SK-N-SH treated with all-trans-retinoic acid at 6 μM for 48 hours (cell line): ENCODE results near the gene ALG9.

ENCODE experiments used
- ATAC-seq: fragments of 200-7000 bp; cut with Tn5 transposase; 3 replicates; pipeline ENCODE4 v1.9.1; 2020; ENCODE audit warnings: mild to moderate bottlenecking, moderate library complexity
- BACH2 ChIP-seq: fragments of 250-450 bp; sonication (Bioruptor Pico); IDR thresholded peaks from 2 replicates; pipeline ENCODE4 v1.9.0; 2021; ENCODE audit warnings: mild to moderate bottlenecking, borderline replicate concordance
- CREB5 ChIP-seq: fragments of 250-450 bp; sonication (Bioruptor Pico); IDR thresholded peaks from 2 replicates; pipeline ENCODE4 v1.5.1; 2020; ENCODE audit warnings: low read depth, mild to moderate bottlenecking, moderate library complexity
- CSDC2 ChIP-seq: fragments of 250-450 bp; sonication (Bioruptor Pico); IDR thresholded peaks from 2 replicates; pipeline ENCODE4 v1.5.0; 2020; ENCODE audit warnings: mild to moderate bottlenecking, moderate library complexity
- ESRRG ChIP-seq: fragments of 250-450 bp; sonication (Bioruptor Pico); IDR thresholded peaks from 2 replicates; pipeline ENCODE4 v1.6.1; 2021; ENCODE audit warnings: mild to moderate bottlenecking
- GLIS3 ChIP-seq: fragments of 250-450 bp; sonication (Bioruptor Pico); IDR thresholded peaks from 2 replicates; pipeline ENCODE4 v1.5.0; 2020; ENCODE audit warnings: mild to moderate bottlenecking, moderate library complexity
- ISL1 ChIP-seq: fragments of 250-450 bp; sonication (Bioruptor Pico); IDR thresholded peaks from 2 replicates; pipeline ENCODE4 v2.1.2; 2022; ENCODE audit warnings: mild to moderate bottlenecking, moderate library complexity
- POU6F1 ChIP-seq: fragments of 250-450 bp; sonication (Bioruptor Pico); IDR thresholded peaks from 2 replicates; pipeline ENCODE4 v1.8.0; 2021; ENCODE audit warnings: low read depth, mild to moderate bottlenecking, moderate library complexity, borderline replicate concordance
- PPARA ChIP-seq: fragments of 250-450 bp; sonication (Bioruptor Pico); IDR thresholded peaks from 2 replicates; pipeline ENCODE4 v1.5.0; 2020; ENCODE audit warnings: mild to moderate bottlenecking, borderline replicate concordance
- RARB ChIP-seq: fragments of 250-450 bp; sonication (Bioruptor Pico); IDR thresholded peaks from 2 replicates; pipeline ENCODE4 v1.8.0; 2021; ENCODE audit warnings: mild to moderate bottlenecking, moderate library complexity
- TCF4 ChIP-seq: fragments of 250-450 bp; sonication (Bioruptor Pico); IDR thresholded peaks from 2 replicates; pipeline ENCODE4 v1.8.0; 2021; ENCODE audit warnings: mild to moderate bottlenecking, moderate library complexity, borderline replicate concordance
- TOX ChIP-seq: fragments of 250-450 bp; sonication (Bioruptor Pico); IDR thresholded peaks from 2 replicates; pipeline ENCODE4 v1.8.0; 2021; ENCODE audit warnings: mild to moderate bottlenecking, moderate library complexity, borderline replicate concordance
- TSHZ2 ChIP-seq: fragments of 250-450 bp; sonication (Bioruptor Pico); IDR thresholded peaks from 2 replicates; pipeline ENCODE4 v1.5.0; 2020; ENCODE audit warnings: mild to moderate bottlenecking, moderate library complexity
- ZC3H10 ChIP-seq: fragments of 250-450 bp; sonication (Bioruptor Pico); IDR thresholded peaks from 2 replicates; pipeline ENCODE4 v1.5.1; 2021; ENCODE audit warnings: mild to moderate bottlenecking, moderate library complexity
- ZFP3 ChIP-seq: fragments of 250-450 bp; sonication (Bioruptor Pico); IDR thresholded peaks from 2 replicates; pipeline ENCODE4 v1.5.0; 2020; ENCODE audit warnings: mild to moderate bottlenecking, moderate library complexity
- ZFP30 ChIP-seq: fragments of 450-650 bp; formaldehyde crosslinking; IDR thresholded peaks from 2 replicates; pipeline ENCODE4 v1.5.0; 2022; ENCODE audit warnings: mild to moderate bottlenecking, moderate library complexity
- ZNF565 ChIP-seq: fragments of 450-650 bp; formaldehyde crosslinking; conservative IDR thresholded peaks from 2 replicates; pipeline ENCODE4 v1.5.0; 2020; ENCODE audit warnings: low read depth, mild to moderate bottlenecking, moderate library complexity
- ZNF8 ChIP-seq: fragments of 450-650 bp; formaldehyde crosslinking; IDR thresholded peaks from 2 replicates; pipeline ENCODE4 v1.5.0; 2020; ENCODE audit warnings: mild to moderate bottlenecking, moderate library complexity
- TF ChIP-seq, protein P1 (sequence below): fragments of 250-450 bp; sonication (Bioruptor Pico); IDR thresholded peaks from 2 replicates; pipeline ENCODE4 v1.8.0; 2020; ENCODE audit warnings: mild to moderate bottlenecking, moderate library complexity, borderline replicate concordance
- TF ChIP-seq, protein P2 (sequence below): fragments of 250-450 bp; sonication (Bioruptor Pico); IDR thresholded peaks from 2 replicates; pipeline ENCODE4 v1.5.1; 2021; ENCODE audit warnings: mild to moderate bottlenecking, moderate library complexity

ALG9 gene

GRCh38 chr11:111814106-111814505 is 57.3 kb downstream of the ALG9 start (continued):
- TF ChIP-seq, protein P1, sequence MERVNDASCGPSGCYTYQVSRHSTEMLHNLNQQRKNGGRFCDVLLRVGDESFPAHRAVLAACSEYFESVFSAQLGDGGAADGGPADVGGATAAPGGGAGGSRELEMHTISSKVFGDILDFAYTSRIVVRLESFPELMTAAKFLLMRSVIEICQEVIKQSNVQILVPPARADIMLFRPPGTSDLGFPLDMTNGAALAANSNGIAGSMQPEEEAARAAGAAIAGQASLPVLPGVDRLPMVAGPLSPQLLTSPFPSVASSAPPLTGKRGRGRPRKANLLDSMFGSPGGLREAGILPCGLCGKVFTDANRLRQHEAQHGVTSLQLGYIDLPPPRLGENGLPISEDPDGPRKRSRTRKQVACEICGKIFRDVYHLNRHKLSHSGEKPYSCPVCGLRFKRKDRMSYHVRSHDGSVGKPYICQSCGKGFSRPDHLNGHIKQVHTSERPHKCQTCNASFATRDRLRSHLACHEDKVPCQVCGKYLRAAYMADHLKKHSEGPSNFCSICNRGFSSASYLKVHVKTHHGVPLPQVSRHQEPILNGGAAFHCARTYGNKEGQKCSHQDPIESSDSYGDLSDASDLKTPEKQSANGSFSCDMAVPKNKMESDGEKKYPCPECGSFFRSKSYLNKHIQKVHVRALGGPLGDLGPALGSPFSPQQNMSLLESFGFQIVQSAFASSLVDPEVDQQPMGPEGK = no peak
- no peak for TF ChIP-seq TCF4 (CRISPR knock-in tag)

DNA sequence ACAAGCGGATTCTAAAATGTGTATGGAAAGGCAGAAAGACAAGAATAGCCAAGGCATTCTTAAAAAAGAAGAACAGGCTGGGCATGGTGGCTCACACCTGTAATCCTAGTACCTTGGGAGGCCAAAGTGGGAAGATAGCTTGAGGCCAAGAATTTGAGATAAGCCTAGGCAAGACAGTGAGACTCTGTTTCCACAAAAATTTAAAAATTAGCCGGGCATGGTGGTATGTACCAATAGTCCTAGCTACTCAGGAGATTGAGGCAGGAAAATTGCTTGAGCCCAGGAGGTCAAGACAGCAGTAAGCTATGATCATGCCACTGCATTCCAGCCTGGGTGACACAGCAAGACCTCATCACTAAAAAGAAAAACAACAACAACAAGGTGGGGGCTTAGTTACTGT is 59.2 kb downstream of the ALG9 start:
- no peak for ATAC-seq
- TF ChIP-seq ZNF565 (CRISPR knock-in tag) = no peak
- TF ChIP-seq ZFP30 = no peak
- no peak for TF ChIP-seq CSDC2 (CRISPR knock-in tag)
- no peak for TF ChIP-seq BACH2 (CRISPR knock-in tag)
- no peak for TF ChIP-seq ZC3H10 (CRISPR knock-in tag)
- no peak for TF ChIP-seq PPARA
- TF ChIP-seq TSHZ2 = no peak
- TF ChIP-seq, protein P1 = no peak

- TF ChIP-seq ZNF8 (CRISPR knock-in tag) (peak; percentile 94), GLIS3 (CRISPR knock-in tag) (no peak)
- no peak for ATAC-seq
These were observed 59.9 kb downstream of the ALG9 start for GRCh38 chr11:111811445-111811844.

DNA sequence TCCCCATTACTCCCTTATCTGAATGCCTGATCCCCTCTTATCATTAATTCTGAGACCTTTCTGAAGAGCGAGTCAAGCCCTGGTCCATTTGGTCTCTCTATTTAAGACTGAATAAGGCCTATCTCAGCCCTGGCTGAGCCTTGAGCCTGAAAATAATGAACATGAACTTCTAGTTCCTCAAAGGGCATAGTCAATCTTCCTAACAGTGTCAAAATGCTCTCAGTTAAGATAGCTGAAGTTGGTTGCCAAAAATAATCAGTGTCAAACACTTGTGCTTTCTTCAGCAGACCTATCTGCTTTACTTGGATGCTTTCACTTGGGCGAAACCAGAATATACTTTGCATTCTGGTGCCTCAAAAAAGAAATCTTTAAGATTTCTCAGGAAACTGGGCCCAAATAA is 62.5 kb downstream of the ALG9 start:
- no peak for ATAC-seq
- TF ChIP-seq TSHZ2 (no peak), RARB (CRISPR knock-in tag) (no peak), ESRRG (CRISPR knock-in tag) (no peak), POU6F1 (CRISPR knock-in tag) (no peak), ZC3H10 (CRISPR knock-in tag) (no peak), TOX (CRISPR knock-in tag) (no peak), CREB5 (CRISPR knock-in tag) (no peak), TCF4 (CRISPR knock-in tag) (no peak), ZNF8 (CRISPR knock-in tag) (no peak), ZFP3 (CRISPR knock-in tag) (no peak), ZNF565 (CRISPR knock-in tag) (no peak), ISL1 (CRISPR knock-in tag) (no peak), GLIS3 (CRISPR knock-in tag) (no peak), BACH2 (CRISPR knock-in tag) (no peak)
- TF ChIP-seq, protein P1 = no peak
- TF ChIP-seq, protein P2, sequence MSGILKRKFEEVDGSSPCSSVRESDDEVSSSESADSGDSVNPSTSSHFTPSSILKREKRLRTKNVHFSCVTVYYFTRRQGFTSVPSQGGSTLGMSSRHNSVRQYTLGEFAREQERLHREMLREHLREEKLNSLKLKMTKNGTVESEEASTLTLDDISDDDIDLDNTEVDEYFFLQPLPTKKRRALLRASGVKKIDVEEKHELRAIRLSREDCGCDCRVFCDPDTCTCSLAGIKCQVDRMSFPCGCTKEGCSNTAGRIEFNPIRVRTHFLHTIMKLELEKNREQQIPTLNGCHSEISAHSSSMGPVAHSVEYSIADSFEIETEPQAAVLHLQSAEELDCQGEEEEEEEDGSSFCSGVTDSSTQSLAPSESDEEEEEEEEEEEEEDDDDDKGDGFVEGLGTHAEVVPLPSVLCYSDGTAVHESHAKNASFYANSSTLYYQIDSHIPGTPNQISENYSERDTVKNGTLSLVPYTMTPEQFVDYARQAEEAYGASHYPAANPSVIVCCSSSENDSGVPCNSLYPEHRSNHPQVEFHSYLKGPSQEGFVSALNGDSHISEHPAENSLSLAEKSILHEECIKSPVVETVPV (CRISPR knock-in tag) = no peak
